Activated T-helper 9 cell treated with anti-CD3 and anti-CD28 coated beads, Interleukin-2, amount 50 U/mL, for 16 hours (primary cell): Measurements from ENCODE around the gene NFIA.

ENCODE experiments used
- DNase-seq: peaks from one replicate; pipeline ENCODE4 v3.0.0-alpha.2; 2020; ENCODE audit warnings: low read depth

NFIA gene

DNA sequence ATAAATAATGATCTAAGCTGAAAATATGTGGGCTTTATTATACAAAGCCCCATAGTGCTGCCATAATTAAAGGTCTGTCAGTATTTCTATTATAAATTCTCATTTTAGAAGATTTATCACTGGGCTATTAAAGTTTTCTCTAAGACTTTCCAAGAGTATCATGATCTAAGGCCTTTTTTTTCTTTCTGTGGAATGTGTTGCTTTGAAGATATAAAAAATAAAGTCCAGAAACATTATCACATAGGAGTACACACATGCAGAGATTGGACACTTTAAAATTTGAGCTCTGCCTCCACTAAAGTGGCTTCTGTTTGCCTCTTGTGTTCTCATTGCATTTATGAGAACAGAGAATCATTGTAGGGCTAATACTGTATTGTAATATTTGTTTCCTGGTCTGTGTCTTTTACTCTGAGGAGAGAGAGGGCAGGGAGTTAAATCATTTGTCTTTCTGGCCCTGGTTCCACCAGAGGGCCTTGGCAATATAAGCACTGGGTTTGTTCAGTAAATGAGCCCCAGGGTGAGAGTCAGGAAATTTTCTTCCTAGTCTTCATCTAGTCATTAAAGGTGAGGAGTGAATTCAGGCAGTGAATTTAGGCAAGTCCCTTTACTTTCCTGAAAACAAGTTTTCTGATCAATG, 70.2 kb downstream of the NFIA start:
- DNase-seq = no peak

DNA sequence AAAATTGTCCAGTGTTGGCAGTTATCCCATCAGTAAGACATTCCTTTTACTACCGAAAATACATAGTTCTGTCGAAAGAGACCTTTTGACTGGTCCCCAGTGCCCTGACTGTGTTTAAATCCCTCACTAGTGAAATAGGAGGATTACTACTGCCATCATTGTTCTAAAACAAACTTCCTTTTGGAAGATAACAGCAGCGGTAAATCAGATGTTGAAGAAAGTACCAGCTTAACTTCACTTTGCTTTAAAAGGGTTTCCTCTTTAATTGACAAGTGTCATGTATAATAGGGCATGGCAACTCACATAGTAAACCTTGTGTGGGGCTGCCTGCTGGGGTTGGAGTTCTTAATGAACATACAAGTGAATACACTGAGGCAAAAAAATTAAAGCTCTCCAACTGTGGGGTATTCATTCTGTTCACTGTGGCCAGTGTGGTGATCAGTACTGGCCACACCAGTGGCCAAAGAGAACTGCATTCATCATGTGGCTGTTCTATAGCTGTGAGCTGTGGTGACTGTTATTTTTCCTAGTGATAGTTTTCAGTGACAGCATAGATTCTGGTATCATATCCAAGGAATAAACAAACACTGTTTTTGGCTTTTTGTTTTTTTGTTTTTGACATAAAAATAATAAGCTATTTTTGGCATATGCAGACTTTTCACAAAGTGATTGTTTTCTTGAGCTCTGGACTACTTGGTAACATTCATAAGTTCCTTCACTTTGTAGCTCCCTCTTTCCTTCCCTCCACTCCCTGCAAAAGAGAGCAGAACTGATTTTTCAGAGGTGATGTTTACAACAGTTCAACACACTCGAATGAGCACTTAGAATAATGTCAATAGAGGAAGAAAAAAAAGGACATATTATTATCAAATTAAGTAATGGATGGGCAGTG, 74.5 kb downstream of the NFIA start:
- DNase-seq = no peak

DNA sequence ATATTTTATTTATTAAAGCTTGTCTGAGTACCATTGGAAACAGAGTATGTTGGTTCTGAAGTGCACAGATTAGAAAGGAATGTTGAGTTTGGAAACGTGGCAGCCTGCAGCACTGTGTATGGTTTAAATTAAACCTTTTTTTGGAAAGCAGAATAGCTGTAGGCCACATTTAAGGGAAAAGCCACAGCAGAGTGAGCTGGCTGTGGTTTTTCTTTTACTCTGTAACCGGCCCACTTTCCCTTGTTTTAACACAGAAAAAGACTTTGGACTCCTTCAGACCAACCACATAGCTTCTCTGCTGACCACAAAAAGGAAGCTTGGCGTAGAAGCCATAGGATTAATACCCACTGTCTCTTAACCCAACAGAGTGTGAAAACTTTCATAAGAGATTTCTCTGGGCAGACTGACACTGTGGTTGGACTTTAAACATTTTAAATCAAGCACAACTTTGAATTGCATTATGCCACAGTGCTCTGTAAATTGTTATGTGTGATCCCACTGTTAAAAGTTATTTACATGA, 75.2 kb downstream of the NFIA start:
- DNase-seq = no peak

GRCh38 chr1:61158591-61158990, 76.2 kb downstream of the NFIA start:
- no peak for DNase-seq

DNA sequence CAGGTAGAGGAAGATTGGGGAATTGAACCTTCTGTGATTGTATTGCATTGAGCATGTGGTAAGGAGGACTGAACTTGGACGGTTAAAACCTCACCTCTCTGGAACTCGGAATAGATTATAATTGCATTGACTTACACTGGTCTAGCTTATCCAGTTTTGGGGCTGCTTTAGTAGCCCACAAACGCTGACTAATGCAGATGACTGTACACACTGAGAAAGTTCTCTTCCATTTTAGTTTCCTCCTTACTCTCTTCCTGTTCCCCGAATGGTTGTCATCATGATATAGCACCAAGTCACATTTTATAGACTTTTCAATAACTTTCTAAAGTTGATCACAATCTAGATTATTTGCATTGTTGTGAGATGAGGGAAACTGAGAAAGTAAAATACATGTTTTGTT, 78.2 kb downstream of the NFIA start:
- no peak for DNase-seq

- DNase-seq = no peak
Measured at GRCh38 chr1:61162520-61163258, 80.3 kb downstream of the NFIA start.

DNA sequence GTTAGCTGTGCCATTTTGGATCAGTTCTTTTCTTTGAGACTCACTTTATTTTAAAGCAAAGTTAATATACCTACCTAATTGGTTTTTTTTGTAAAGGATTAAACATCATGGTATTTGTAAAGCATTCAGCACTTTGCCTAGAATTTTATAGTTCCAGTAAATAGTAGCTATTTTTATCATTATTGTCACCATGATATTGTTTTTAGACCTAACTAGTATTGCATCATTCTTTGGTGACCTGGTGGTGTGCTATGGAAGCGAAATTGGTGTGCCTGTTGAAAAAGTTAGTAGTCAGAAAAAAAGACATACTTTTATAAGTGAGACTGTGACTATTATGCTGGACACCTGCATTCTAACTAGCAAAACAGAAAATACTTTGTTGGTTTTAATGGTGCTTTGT, 81.0 kb downstream of the NFIA start:
- DNase-seq = no peak

GRCh38 chr1:61165402-61165801, 83.0 kb downstream of the NFIA start:
- DNase-seq = no peak

DNA sequence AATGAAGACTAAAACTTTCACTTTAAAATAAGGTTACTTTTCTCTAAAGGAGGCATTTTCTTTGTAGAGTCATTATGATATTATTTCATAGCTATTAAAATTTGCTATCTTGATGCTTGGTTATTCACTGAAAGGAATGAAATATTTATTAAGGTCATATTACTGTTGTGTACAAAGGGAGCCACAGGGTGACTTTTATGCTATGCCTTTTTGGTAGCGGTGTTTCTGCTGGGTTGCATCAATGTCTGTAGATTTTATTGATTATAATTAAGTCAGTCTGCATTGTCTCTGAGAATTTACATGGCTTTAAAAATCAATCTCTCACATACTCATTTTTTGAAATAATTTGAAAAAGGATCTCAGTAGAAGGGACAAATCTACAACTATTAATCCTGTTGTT, 84.9 kb downstream of the NFIA start:
- no peak for DNase-seq

- DNase-seq = no peak
Measured at GRCh38 chr1:61169045-61169444, 86.7 kb downstream of the NFIA start.

- no peak for DNase-seq
Measured at GRCh38 chr1:61169634-61170033, 87.3 kb downstream of the NFIA start.

DNA sequence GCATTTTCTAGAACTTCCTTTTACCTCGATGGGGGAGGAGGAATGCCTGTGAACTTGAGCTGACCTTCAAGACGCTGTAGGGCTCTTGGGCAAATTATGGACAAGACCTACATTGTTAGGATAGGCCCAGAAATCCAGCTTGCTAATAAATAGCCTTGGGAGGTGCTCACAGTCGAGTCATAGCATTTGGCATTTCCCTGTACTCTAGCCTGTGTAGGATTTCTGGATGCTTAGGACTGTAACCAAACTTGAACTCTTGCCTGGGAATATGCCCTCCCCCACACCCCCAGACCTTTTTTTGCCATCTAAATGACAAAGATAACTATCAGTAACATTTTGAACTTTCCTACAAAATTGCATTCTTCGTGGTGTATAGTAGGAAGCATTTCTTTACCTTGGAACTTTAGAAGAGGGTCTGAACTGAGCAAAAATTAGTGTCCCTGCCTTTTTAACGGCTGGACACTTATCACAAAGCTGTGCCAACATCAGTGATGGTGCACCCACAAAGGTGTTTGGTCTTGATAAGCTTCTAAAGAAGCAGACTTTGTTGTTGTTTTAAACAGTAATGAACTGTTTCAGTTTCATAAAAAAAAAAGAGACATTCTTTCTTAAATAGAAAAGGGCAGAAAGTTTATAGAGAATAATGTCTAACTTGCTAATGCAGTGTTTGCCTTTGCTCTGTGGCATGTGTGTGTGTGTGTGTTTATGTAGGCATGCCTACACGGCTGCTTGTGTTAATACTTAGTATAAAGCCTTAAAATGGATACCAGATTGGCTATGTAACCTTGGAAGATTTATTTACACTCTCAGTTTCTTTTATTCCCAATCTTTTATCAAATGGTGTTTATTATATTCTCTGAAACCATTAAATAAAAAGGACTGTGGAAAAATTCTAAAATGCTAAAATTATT, 88.2 kb downstream of the NFIA start:
- DNase-seq = no peak

DNA sequence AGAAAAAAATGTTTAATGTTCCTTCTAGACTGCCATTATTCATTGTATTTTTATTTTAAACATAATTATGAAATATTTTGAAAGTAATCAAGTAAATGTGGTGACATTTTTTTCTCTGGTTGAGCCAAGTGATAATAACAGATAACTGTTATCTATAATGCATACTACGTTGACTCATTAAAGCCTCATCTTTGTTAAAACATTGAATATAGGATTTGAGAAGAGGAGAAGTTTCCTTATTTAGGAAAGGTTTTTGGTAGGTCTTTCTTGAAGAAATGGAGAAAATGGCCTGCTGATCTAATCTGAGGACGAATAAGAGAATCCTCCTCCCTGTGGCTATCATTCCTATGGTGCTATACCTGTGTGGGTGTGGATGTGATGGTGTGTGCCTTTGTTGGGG, 89.0 kb downstream of the NFIA start:
- no peak for DNase-seq

GRCh38 chr1:61171974-61172373, 89.6 kb downstream of the NFIA start:
- DNase-seq = no peak

DNA sequence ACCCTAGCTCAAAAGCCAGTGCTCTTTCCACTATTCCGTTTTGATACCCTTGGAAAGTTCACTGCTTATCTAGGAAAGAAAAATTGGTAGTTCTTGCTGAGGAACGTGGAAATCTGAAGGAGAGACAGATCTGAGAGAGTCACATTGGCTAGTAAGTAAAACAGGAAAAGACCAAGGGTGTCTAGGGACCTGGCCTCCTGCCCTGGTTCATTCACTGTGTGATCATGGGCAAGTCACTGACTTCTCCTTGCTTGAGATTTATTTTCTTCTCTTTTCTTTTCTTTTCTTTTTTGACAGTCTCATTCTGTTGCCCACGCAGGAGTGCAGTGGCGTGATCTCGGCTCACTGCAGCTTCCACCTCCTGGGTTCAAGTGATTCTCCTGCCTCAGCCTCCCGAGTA, 90.8 kb downstream of the NFIA start:
- no peak for DNase-seq

DNA sequence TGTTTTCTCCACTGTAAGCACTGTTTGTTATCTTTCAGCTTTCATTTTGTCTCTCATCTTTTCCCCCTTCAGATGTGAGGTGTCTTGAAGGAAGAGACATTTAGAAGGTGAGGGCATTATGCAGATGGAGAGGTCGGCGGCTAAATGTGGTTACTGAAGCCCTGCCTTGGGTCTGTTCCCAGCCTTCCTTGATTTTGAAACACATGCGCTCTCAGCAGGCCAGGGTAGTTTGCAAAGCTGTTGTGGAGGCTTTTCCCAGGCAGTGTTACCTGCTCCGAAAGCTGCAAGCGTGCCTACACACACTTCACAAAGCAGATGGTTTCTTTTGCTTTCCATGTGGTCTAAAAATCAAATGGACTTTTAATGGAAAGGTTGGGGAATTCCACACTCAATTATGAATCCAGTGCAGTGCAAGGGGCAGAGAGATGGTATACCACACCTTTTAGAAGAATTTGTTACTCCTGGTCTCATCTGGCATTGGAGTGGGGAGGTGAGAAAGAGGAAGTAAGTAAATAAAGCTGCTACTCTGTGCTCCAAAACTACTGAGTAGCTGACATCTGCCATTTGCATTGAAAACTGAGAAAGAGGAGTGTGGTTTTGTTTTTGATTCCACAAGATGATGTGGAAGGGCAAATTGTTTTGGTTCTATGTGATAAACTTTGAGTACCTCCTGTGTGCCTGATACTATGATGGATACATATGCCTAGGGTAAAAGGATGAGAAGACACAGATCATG, 91.9 kb downstream of the NFIA start:
- no peak for DNase-seq

DNA sequence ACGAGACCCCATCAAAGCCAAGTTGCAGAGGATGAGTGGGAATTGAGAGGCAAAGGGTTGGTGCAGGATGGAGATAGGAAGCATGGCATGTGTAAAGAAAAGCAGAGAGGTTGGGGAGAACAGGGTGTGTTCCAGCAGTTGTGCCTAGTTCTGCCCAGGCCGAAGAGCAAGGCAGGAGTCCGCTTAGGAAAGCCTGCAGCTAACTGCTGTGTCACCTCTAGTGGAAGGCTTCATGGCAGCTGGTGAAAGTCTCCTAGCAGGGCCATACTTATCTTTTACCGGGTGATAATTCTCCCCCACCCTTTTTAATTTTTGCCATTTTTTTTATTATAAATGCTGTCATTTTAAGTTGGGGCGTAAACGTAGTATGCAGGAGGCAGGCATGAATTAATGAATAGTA, 93.6 kb downstream of the NFIA start:
- DNase-seq = no peak

GRCh38 chr1:61181067-61182038, 99.0 kb downstream of the NFIA start:
- no peak for DNase-seq

DNA sequence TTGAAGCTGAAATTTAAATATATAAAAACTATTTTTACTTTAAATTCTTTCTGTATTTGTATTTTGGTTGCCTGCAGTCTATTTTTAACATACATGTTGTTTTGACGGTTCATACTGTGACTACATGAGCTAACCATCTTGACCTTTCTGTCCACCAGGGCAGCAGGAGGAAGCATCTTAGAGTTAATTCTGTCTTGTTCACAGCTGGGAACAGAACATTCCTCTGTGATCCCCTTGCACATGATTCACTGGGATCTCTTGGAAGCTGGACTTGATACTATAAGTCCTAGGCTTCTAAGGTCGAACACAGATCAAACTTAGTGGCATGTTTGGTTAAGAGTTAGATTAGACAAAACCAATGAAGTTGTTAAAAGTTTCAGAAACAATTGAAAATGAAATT, 99.7 kb downstream of the NFIA start:
- no peak for DNase-seq

DNA sequence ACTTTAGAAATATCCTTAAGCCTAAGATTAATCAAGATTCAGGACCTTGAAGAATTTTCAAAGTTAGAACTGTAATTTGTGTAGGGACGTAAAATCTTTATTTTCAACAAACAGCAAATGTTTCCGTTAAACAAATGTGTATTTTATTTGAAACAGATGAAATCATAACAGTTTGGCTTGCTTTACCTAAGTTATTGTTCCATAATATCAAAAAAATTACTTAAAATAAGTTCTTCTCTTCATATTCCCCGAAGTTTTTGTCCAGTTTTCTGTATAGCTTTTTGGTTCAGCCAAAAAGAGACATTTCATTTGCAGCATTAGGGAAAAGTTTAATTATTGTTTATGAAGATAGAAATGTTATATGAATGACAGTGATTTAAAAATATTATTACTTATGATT, 100.1 kb downstream of the NFIA start:
- no peak for DNase-seq
